ENCODE results near the gene MAP3K21.

The MAP3K21 gene

DNA sequence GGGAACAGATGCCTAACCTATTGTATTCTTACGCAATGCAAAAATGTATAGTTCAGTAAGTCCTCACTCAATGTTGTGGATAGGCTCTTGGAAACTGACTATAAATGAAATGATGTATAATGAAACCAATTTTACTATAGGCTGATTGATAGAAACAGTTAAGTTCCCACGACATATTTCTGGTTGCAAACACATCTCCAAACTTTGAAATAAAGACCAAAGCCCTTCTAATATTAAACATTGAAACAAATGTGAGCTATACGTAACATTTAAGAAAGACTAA, 29.1 kb downstream of the MAP3K21 start:
- no peak overlapping the region for H3K4me3 ChIP-seq (ENCODE audit: low read depth, low read length)
- TF ChIP-seq, protein P1, sequence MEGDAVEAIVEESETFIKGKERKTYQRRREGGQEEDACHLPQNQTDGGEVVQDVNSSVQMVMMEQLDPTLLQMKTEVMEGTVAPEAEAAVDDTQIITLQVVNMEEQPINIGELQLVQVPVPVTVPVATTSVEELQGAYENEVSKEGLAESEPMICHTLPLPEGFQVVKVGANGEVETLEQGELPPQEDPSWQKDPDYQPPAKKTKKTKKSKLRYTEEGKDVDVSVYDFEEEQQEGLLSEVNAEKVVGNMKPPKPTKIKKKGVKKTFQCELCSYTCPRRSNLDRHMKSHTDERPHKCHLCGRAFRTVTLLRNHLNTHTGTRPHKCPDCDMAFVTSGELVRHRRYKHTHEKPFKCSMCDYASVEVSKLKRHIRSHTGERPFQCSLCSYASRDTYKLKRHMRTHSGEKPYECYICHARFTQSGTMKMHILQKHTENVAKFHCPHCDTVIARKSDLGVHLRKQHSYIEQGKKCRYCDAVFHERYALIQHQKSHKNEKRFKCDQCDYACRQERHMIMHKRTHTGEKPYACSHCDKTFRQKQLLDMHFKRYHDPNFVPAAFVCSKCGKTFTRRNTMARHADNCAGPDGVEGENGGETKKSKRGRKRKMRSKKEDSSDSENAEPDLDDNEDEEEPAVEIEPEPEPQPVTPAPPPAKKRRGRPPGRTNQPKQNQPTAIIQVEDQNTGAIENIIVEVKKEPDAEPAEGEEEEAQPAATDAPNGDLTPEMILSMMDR (IDR thresholded peaks at IDR 0.05; ENCODE audit: borderline replicate concordance, insufficient read depth, low read depth, low read length): no peak

DNA sequence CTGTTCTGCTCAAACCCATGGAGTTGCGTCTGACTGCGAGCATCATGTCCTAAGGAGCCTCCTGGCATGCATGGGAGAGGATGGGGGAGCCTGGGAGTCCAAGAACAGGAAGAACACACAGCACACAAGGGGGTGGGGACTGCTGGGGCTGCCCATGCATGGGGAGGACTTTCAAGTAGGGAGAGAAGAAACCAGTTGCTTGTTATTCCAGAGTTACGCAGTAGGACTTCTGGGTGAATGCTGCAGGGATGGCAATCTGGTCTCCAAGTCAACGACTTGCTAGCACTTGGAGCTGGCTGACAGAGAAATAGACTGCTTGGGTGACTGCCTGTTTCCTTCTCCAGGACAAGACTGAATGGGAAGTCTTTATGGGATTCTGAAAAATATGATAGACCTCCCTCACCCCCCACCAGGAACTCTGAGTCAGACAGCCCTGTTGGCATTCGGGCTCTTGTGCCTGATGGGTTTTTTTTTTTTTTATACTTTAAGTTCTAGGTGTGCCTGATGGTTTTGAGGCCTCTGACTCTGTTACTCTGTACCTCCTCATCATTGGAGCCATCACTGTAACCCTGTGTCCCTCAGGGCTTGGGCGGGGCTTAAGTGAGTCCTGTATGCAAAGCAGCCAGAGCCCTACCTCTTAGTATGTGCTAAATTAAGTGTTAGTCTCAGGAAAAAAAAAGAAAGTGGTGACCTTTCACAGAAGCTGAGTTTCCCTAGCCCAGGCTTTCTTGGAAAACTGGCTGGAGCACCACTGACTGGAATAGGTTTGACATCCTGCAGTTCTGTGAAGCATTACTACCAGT, 30.3 kb downstream of the MAP3K21 start:
- TF ChIP-seq, protein P1 (IDR thresholded peaks at IDR 0.05; ENCODE audit: borderline replicate concordance, insufficient read depth, low read depth, low read length): no peak
- no peak overlapping the region for H3K4me3 ChIP-seq (ENCODE audit: low read depth, low read length)

DNA sequence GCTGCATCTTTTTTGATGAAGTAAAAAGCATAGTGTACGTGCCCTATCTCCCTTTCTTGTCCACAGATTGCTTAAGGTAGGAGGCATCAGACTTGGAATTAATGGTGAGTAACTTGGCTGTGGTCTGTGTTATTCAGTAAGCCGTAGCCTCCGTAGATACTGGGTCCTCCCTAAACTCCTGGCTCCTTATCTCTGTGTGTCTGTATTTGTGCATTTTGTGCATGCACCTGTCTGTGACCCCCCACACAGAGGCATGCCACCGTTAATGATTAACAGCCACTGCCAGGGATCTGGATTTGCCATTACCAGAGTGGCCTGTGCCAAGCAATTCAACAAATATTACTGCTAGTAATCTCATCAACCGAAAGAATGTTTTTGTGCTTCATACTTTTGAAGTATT, 31.9 kb downstream of the MAP3K21 start:
- TF ChIP-seq, protein P1 (IDR thresholded peaks at IDR 0.05; ENCODE audit: borderline replicate concordance, insufficient read depth, low read depth, low read length): no peak
- no peak overlapping the region for H3K4me3 ChIP-seq (ENCODE audit: low read depth, low read length)

DNA sequence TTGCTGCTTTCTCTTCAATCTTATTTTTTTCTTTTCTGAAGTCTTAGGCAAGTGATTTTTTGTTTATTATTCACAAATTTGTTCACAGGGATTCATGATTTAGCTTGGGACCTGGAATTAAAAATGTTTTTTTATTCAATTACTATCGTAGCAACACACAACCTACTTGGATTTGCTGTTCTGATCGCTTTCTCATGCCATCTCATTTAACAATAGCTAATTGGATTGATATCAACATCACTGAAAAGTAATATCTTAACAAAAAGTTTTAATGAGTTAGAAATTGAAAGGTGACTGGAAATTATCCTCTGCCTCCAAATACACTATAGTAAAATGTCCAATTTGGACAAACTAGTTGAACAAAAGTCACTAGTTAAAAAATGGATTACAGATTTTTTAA, 32.4 kb downstream of the MAP3K21 start:
- TF ChIP-seq, protein P1 (IDR thresholded peaks at IDR 0.05; ENCODE audit: borderline replicate concordance, insufficient read depth, low read depth, low read length): no peak
- no peak overlapping the region for H3K4me3 ChIP-seq (ENCODE audit: low read depth, low read length)

DNA sequence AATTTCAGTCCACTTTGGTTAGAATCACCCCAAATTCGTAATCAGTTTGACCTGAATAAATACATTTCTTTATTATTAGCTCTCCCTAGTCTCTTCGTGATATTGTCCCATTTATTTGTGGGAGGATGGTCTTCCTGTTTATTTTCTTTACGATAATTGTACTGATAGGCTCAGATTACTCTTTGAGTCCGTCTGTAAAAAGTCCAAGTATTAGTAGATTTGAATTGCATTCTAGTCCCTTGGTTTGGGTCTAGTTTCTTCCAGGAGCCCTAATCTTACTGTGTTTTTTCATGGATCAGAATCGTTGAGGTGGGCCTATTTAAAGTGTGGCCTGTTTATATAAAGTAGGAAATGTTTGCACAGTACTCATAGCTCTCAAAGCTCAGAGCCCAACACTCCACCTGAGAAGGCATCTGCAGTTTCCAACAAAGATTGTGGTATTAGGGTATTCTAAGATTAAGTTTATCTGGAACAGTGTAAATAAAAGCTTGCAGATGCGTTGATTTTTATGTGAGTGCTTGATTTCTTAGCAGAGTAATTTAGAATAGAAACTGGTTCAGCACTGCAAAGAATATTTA, 33.1 kb downstream of the MAP3K21 start:
- TF ChIP-seq, protein P1 (IDR thresholded peaks at IDR 0.05; ENCODE audit: borderline replicate concordance, insufficient read depth, low read depth, low read length): no peak
- no peak overlapping the region for H3K4me3 ChIP-seq (ENCODE audit: low read depth, low read length)

DNA sequence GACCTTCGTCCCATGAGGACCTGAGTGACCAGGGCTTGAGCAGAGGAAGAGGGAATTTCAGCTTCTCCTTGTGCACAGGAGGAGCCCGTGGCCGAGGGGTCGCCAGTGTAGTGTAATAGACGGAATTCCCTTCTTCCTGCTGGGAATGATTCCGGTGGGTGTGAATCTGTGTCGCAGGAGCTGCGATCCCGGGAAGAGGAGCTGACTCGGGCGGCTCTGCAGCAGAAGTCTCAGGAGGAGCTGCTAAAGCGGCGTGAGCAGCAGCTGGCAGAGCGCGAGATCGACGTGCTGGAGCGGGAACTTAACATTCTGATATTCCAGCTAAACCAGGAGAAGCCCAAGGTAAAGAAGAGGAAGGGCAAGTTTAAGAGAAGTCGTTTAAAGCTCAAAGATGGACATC, 34.4 kb downstream of the MAP3K21 start:
- TF ChIP-seq, protein P1 (IDR thresholded peaks at IDR 0.05; ENCODE audit: borderline replicate concordance, insufficient read depth, low read depth, low read length): no peak

GRCh38 chr1:233362743-233363142, 35.2 kb downstream of the MAP3K21 start:
- TF ChIP-seq, protein P1 (IDR thresholded peaks at IDR 0.05; ENCODE audit: borderline replicate concordance, insufficient read depth, low read depth, low read length): no peak
- no peak overlapping the region for H3K4me3 ChIP-seq (ENCODE audit: low read depth, low read length)

More for the DNA sequence above, 34.4 kb downstream of the MAP3K21 start:
- no peak overlapping the region for H3K4me3 ChIP-seq (ENCODE audit: low read depth, low read length)

Measured in GM12875 (cell line).